Esophagus (tissue), 2 donors: Measurements from ENCODE around the gene CRELD2. TPM values are rescaled to one million over a fixed set of nuclear protein-coding genes. Genes with fewer than 3 reads are reported as not detected.

Experiments
- H3K27ac ChIP-seq, 2 donors: one replicate each; pipeline ENCODE4 v1.5.1; 2013; ENCODE audit warnings: low read depth in 2 of 2, mild to moderate bottlenecking in 2 of 2, inconsistent platforms in 1 of 2, low read length in 1 of 2, moderate library complexity in 1 of 2
- H3K27me3 ChIP-seq, 2 donors: one replicate each; pipeline ENCODE4 v1.6.1; 2013; ENCODE audit warnings: low read length in 2 of 2, control low read depth in 1 of 2, mild to moderate bottlenecking in 1 of 2; ENCODE audit not compliant: insufficient read depth in 2 of 2, control insufficient read depth in 1 of 2
- H3K36me3 ChIP-seq, 2 donors: one replicate each; pipeline ENCODE4 v1.6.1; 2013; ENCODE audit warnings: low read length in 1 of 2; ENCODE audit not compliant: control insufficient read depth in 2 of 2, insufficient read depth in 2 of 2
- H3K4me1 ChIP-seq, 2 donors: one replicate each; pipeline ENCODE4 v1.6.1; 2013; ENCODE audit warnings: low read length in 1 of 2; ENCODE audit not compliant: control insufficient read depth in 2 of 2, insufficient read depth in 2 of 2
- H3K4me3 ChIP-seq, 2 donors: one replicate each; pipeline ENCODE4 v1.5.1; 2013; ENCODE audit warnings: low read length in 2 of 2, mild to moderate bottlenecking in 2 of 2, low read depth in 1 of 2, moderate library complexity in 1 of 2
- H3K9me3 ChIP-seq, 2 donors: one replicate each; pipeline ENCODE4 v1.6.1; 2013; ENCODE audit warnings: mild to moderate bottlenecking in 2 of 2, low read depth in 1 of 2, low read length in 1 of 2, moderate library complexity in 1 of 2; ENCODE audit not compliant: control insufficient read depth in 2 of 2, insufficient read depth in 1 of 2
- WGBS, 2 donors: extraction: QIAGEN DNeasy Blood & Tissue Kit; methylation state at CpG; one replicate each; pipeline ENCODE4 v1.1.7; 2013; 5-methylcytosine and 5-hydroxymethylcytosine counted together
- polyA plus RNA-seq, 2 donors: library from polyadenylated mRNA; stranded (reverse); fragments of 200-250 nt; gene quantifications; one replicate each; pipeline ENCODE4 v1.2.3, GENCODE V29; 2013
- donor health status: healthy with polysubstance abuse.
- donor health status: Bipolar disorder and iron deficiency.

The CRELD2 gene
- polyA plus RNA-seq, 2 donors, result 16.1 to 31.2 TPM

DNA sequence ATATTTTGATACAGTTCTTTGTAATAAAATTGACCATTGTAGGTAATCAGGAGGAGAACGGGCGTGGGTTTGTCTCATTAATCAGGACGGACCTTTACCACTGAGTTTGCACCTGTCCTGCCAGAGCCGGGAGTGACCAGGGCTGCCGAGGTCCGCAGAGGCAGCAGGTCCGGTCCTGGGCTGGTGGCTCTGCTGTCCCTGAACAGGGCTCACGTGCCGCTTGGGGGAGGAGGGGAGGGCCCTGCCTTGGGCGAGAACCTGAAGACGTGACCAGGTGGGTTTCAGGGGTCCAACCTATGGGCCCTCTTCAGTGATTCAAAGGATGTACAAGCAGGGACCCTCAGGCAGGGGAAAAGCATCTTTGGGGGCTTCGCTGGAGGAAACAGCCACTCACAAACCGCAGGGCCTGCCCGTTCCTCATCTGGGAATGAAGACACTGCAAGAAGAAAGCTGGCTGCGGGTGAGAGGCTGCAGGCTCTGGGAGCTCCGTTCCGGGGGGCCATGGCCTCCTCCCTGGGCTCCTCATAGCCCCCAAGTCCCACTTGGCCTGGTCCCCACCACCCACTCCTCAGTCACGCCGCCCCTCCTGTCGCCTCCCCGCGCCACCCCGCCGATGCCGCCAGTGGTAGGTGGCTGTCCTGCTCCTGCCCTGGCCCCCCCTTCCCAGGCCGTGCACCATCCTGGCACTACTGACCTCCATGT, 9.2 kb downstream of the CRELD2 start:
- 94% methylated on average over 25 to 26 of the region's 26 CpGs for WGBS, 2 donors
- Histone ChIP-seq H3K27ac (no peak overlapping the region), H3K4me1 (peaks cover 0 to 7% of the 10 kb centered on the region in 2 donors), H3K9me3 (no peaks in the 10 kb centered on the region), H3K36me3 (peaks cover 0 to 14% of the 10 kb centered on the region in 2 donors), H3K27me3 (no peaks in the 10 kb centered on the region), H3K4me3 (no peak overlapping the region)

DNA sequence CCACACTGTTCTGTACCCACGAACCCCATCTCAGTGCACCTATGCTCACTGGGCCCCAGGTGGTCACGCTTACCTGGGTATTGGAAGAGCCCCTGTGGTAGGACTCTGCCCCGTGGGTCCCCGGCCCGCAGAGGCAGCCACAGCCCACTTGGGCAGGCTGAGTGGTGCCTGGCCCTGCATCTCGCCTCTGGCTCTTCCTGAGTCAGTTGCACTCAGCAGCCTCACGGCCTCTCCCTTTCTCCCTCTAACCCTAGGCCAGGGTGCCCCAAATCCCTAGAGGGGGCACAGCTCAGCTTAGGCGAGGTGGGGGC, 9.7 kb downstream of the CRELD2 start:
- H3K27ac ChIP-seq, result no peak overlapping the region
- no peaks in the 10 kb centered on the region for H3K27me3 ChIP-seq
- WGBS, 2 donors, result 85% methylated on average over 8 of the region's 8 CpGs
- peaks cover 0 to 7% of the 10 kb centered on the region in 2 donors for H3K4me1 ChIP-seq
- H3K4me3 ChIP-seq, result no peak overlapping the region
- peaks cover 0 to 14% of the 10 kb centered on the region in 2 donors for H3K36me3 ChIP-seq
- no peaks in the 10 kb centered on the region for H3K9me3 ChIP-seq

DNA sequence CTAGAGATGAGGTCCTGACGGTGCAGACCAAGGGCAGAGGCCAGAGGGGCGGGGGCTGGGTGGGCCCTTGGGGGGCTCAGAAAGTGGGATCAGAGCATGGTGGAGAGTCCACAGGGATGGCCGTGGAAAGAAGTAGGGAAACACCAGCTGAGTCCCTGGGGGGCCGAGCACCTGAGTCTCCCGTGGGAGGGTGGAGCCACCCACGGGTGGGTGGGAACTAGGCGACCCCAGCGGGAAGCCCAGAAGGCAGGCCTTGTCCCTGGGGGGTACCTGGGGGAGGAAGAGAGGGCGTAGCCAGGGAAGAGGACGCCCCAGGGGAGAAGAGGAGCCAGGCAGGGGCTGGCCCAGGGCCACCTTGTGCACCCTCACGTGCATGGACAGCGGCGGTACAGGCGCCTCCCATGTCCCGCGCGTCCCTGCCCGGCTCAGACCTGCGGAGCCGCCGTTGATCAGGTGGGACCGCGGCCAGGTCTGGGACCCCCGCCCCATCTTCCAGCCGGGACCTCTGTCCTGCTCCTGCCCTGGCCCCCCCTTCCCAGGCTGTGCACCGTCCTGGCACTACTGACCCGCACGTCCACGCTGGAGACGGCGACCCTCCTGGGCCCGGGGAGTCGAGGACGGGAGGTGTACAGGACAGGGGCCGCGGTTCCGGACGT, 10.2 kb downstream of the CRELD2 start:
- WGBS, 2 donors, result 38 to 47% methylated on average over 36 to 38 of the region's 38 CpGs
- Histone ChIP-seq H3K36me3 (peaks cover 0 to 14% of the 10 kb centered on the region in 2 donors), H3K27me3 (no peaks in the 10 kb centered on the region), H3K9me3 (no peaks in the 10 kb centered on the region), H3K27ac (no peak overlapping the region), H3K4me1 (peaks cover 0 to 12% of the 10 kb centered on the region in 2 donors), H3K4me3 (no peak overlapping the region)

DNA sequence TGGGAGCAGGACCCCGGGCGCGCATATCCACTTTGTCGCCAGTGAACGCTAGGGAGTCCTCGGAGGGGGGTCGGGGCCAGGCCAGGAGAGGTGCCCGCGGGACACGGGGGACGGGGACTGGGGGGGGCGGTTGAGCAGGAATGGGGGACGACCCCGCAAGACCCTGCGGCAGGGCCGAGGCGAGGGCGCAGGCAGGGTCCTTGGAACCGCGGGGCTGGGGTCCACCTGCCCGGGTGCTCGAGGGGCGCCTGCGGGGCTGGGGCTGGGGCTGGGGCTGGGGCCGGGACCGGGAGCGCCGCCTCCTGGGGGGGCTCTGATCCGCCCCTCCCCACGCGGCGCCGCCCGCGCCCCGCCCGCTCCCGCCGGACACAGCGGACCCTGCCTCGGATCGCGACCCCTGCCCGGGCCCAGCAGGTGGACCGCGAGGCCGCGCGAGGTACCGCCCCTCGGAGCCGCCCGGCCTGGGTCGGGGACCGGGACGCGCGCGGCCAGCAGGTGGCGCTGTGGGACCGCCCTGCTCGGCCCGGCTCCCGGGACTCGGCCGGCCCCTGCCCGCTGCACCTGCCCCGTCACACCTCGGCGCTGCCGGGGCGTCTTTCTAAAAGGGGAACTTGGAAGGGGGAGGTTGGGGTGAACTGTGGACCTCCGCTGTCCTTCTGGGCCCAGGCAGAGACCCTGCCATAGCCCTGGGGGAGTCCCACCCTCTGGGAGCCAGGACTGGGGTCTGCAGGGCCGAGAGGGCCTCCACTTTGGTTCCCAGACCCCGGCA, 11.0 kb downstream of the CRELD2 start:
- Histone ChIP-seq H3K27ac (no peak overlapping the region), H3K4me3 (no peak overlapping the region), H3K27me3 (no peaks in the 10 kb centered on the region), H3K36me3 (peaks cover 0 to 14% of the 10 kb centered on the region in 2 donors), H3K4me1 (peaks cover 0 to 17% of the 10 kb centered on the region in 2 donors), H3K9me3 (no peaks in the 10 kb centered on the region)
- 3% methylated on average over 48 to 75 of the region's 75 CpGs for WGBS, 2 donors

DNA sequence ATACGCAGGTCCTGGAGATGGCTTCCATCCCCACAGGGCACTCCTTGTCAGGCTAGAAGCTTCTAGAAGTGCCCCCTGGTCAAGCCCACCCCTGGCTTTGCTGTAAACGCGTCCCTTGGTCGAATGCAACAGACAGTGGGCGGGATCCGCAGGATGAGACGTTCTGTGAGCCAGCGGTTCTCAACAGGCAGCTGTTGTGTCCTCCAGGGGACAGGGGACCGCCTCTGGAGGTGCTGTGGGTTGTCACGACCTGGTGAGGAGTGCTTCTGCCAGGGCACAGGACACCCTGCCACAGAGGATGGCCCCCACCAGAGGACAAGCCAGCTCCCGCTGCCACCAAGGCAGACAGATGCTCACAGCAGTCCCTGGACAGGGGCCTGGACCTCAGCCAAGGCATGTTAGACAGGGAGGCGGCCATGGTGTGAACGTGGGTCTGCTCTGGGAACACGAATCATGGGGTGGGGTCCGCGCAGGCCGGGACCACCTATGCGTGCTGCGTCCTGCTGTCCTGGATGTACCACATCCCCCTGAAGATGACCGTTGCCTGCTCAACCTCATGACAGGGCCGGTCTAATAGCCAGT, 11.7 kb downstream of the CRELD2 start:
- H3K4me1 ChIP-seq, result peaks cover 0 to 22% of the 10 kb centered on the region in 2 donors
- 55 to 64% methylated on average over 21 of the region's 21 CpGs for WGBS, 2 donors
- no peaks in the 10 kb centered on the region for H3K27me3 ChIP-seq
- H3K9me3 ChIP-seq, result no peaks in the 10 kb centered on the region
- peaks cover 0 to 14% of the 10 kb centered on the region in 2 donors for H3K36me3 ChIP-seq
- peak overlapping the region in 1 of 2 donors; percentile 24 for H3K27ac ChIP-seq
- no peak overlapping the region for H3K4me3 ChIP-seq

DNA sequence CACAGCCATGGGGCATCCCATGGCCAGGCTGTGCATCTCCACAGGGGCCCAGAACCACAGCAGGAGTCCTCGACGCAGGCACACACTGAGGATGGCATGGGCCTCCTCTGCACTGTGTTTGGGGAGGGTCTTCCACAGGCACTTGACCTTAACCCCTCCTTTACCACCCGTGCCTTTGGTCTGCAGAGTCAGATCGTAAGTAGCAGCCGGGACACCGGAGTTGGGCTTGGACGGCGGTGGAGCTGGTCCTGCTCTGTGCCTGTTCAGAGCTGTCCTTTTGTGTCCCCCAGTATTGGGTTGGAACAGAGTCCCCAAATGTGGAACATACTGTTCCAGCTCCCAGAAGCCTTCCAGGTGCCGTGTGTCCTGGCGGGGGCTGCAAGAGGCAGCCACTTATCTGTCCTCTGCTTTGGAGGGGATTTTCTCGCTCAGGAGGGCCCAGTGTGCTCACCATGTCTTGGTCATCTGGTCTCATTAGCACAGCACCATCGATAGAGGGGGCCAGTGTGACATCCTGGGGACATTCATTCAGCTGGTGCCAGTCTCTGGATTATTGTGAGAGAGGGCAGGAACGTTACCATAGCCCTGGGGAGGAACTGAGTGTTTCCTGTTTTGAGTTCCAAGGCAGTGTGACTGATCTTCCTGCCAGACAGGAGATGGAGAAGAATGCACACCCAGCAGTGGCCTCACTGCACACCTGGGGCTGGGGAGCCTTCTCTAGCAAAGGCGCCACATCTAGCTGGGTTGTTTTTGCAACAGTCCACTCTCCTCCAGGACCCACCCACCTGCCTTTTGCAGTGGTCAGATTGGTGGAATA, 12.4 kb downstream of the CRELD2 start:
- H3K27me3 ChIP-seq, result no peaks in the 10 kb centered on the region
- peaks cover 0 to 9% of the 10 kb centered on the region in 2 donors for H3K36me3 ChIP-seq
- no peaks in the 10 kb centered on the region for H3K9me3 ChIP-seq
- peak overlapping the region in 1 of 2 donors; percentile 13 for H3K27ac ChIP-seq
- H3K4me3 ChIP-seq, result no peak overlapping the region
- H3K4me1 ChIP-seq, result peaks cover 0 to 22% of the 10 kb centered on the region in 2 donors
- 39 to 54% methylated on average over 14 of the region's 14 CpGs for WGBS, 2 donors

DNA sequence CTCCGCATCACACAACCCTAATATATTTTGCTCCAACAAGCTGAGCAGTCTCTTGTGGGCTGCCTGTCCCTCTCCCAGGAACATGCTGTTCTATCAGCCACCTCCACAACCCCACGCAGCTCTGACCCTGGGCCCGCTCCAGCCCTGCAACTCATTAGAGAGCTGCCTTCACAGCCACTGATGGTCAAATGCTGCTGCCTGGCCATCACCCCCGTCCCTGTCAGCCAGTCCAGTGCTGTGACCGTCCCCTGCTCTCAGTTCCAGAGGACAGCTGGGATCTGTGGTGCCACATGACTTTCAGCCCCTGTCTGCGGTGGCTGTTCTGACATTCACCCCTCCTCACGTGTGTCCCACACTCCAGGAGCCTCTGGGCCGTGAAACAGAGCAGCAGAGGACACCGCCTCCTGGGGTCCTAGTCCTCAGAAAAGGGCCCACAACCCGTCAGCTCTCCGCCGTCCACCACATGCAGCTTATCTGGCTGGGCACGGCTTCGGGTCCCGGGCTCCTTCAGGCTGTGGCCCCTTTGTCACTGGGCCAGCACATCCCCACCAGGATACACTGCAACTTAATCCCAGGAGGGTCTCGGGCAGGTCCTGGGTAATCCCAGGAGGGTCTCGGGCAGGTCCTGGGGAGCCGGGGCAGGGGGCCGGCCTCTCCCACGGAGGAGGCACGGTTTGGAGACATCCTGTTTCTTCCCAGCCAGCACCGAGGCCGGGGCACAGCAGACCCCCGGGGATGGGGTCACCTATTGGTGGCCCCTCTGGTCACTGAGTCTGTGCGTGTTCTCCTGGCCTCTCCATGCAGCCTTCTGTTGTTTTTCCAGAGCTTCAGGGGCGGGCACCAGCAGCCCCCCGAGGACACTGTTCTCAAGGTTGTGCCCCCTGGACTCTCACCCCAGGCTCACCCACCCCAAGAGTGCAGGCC, 15.1 kb downstream of the CRELD2 start:
- Histone ChIP-seq H3K4me3 (no peak overlapping the region), H3K27me3 (no peaks in the 10 kb centered on the region), H3K36me3 (no peaks in the 10 kb centered on the region), H3K4me1 (peaks cover 5 to 22% of the 10 kb centered on the region in 2 donors), H3K27ac (peak overlapping the region; percentile 83 to 88), H3K9me3 (no peaks in the 10 kb centered on the region)
- 77 to 80% methylated on average over 27 of the region's 27 CpGs for WGBS, 2 donors

DNA sequence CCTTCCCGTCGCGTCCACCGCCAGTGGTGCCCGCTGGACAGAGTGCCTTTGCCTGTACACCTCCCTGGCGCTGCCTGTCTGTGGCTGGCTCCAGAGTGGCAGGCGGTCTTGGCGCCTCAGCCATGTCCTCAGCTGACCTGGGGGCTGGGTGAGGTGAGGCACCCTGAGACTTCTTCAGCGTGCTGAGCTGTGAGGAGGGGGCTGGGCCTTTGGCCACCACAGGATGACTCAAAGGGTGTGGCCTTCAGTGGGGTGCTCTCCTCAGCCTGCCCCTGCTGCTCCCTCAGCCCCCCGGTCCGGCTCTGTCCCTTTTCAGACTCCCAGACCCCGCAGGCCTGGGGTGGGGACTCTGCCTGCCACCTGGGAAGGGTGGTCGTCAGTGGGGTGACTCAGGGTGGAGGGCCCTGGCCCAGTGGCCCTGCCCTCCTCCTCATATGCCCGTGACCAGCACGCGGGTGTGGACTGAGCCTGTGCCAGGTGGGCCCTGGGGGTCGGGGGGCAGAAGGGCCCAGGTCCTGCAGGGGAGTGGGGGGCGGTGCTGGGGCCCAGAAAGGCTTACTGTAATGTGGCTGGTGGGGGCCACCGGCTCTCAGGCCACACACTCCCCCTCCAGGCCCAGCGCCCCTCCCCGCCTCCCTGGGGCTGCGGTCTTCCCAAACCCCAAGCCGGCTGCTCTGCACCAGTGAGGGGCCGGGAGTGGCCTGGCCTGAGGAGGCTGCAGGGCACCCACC, 15.9 kb downstream of the CRELD2 start:
- H3K9me3 ChIP-seq, result no peaks in the 10 kb centered on the region
- H3K4me1 ChIP-seq, result peaks cover 5 to 22% of the 10 kb centered on the region in 2 donors
- H3K27ac ChIP-seq, result peak overlapping the region; percentile 83 to 88
- 53 to 54% methylated on average over 24 of the region's 24 CpGs for WGBS, 2 donors
- peak overlapping the region; percentile 2 to 24 for H3K4me3 ChIP-seq
- no peaks in the 10 kb centered on the region for H3K27me3 ChIP-seq
- no peaks in the 10 kb centered on the region for H3K36me3 ChIP-seq
